Stimulated activated CD4-positive, alpha-beta T cell treated with anti-CD3 and anti-CD28 coated beads, Interleukin-12 subunit alpha, Interleukin-12 subunit beta, amount 100 ng/mL, for 4 hours (primary cell): Measurements from ENCODE around the gene TMEM18.
A peak's percentile ranks its signal among the peaks of the same experiment; 100 is the strongest.
"Not testable (repeated sequence)": the region's sequence is repeated elsewhere in the genome, so short reads cannot be mapped to it uniquely, and the experiment has no call there.

Experiments
- DNase-seq: peaks from one replicate; pipeline ENCODE4 v3.0.0-alpha.2; 2020

Gene TMEM18

DNA sequence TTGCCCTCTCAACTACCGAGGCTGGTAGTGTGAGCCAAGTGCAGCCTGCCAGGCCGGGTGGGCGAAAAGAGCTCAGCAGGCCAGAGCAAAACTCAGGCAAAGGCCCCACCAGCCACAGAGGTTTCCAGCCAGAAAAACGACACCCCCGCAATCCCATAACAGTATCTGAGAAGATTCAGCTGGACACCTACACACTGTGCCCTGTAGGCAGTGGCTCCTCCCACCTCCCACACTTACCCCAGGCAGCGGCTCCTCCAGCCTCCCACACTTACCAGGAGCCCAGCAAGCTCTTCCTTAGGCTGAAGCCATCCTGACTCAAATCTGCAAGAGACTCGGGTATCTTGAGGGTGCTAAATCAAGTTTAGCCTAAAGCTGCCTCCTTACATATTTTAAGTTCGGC is 15.6 kb upstream of the TMEM18 start:
- DNase-seq = no peak

DNA sequence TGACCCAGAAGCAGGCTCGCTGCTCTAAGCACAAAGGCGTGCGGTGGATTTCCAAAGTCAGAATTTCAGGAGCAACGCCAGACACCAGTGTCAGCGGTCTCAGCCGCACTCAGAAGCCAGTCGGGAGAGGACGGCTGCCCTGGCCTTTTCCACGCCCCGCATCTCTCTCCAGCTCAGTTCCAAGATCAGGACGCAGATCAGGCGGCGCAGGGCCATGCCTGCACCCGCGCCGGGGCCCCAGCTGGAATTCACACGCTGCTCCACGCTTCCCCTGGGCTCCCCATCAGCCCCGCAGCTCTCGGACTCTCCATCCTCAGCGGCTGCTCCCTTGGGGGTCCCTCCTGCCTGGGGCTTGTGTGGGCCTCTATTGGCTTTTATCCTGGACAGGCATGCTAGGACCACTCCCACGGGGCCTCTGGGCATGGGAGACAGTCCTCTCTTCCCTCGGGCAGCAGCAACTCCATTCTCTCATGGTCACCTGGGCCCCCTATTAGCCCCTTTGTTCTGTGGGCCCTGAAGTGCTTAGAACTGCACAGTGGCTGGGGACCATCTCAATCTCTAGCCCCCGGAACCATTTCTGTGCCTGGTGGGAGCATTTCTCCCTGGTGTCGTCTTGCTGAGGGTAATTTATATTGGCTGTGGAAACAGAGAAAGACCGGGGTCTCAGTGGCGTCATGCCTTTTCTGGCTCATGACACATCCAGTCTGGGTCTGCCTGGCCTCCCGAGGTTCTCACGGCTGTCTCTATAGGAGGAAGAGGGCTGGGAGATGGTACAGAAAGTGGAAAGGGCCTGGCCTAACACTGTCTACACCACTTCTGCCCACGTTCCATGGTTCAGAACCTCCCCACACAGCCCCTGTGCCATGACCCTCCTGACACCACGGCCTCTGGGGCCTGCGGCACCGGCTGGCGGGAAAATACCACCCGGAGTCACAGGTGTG is 14.9 kb upstream of the TMEM18 start:
- no peak for DNase-seq

GRCh38 chr2:690799-691198 is 13.6 kb upstream of the TMEM18 start:
- DNase-seq = no peak

GRCh38 chr2:689877-690510 is 12.8 kb upstream of the TMEM18 start:
- DNase-seq = no peak

DNA sequence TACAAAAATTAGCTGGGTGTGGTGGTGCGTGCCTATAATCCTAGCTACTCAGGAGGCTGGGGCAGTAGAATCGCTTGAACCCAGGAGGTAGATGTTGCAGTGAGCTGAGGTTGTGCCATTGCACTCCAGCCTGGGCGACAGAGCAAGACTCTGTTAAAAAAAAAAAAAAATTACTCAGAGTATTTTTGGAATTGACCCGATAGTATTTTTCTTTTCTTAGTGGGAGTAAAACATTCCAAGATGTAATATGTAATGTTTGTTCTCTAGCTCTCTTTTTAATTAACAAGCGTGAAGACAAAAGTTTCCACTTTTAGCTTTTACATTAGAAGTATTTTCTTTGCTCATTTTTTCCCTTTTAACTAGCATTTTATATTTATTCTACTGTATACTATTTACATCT is 12.0 kb upstream of the TMEM18 start:
- no peak for DNase-seq

GRCh38 chr2:688504-689076 is 11.4 kb upstream of the TMEM18 start:
- DNase-seq = no peak

- no peak for DNase-seq
Observed at GRCh38 chr2:685421-685820, 8.2 kb upstream of the TMEM18 start.

GRCh38 chr2:684913-685312 is 7.7 kb upstream of the TMEM18 start:
- DNase-seq = not testable (repeated sequence)

- DNase-seq = no peak
Observed at GRCh38 chr2:682226-682625, 5.0 kb upstream of the TMEM18 start.

GRCh38 chr2:681312-681711 is 4.1 kb upstream of the TMEM18 start:
- no peak for DNase-seq

DNA sequence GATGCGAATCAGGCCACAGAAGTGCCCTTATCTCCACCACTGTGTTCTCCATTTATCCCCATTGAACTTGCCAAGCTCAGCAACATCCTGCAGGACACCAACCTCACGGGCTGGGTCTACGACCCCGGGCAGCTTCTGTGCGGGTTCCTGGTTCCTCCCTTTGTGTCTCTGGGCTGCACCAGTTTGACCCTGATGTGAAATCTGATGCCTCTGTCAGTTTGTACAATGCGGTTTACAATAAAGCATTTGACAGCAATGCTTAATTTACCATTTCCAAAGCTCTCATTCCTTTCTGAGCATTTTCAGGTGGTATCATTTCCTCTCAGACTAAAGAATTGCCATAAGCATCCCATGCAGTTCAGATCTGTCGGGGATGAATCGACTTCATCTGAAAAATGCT is 3.3 kb upstream of the TMEM18 start:
- no peak for DNase-seq

DNA sequence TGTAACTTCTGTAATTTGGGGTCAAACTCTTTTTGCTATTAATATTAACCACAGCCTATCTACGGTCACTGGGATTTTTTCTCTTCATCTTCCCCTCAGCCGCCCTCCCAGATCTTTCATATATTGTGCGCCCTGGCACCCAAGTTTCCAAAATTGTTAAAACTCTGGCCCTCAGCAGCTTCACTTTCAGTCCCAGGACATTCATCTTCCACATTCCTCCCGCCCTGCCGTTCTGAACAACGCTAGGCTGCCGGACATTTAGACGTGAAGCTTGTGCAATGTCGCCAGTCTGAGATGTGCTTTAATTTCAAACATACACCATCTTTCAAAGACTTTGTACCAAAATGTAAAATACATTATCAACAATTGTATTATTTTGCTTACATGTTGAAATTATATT is 1.8 kb upstream of the TMEM18 start:
- DNase-seq = no peak

DNA sequence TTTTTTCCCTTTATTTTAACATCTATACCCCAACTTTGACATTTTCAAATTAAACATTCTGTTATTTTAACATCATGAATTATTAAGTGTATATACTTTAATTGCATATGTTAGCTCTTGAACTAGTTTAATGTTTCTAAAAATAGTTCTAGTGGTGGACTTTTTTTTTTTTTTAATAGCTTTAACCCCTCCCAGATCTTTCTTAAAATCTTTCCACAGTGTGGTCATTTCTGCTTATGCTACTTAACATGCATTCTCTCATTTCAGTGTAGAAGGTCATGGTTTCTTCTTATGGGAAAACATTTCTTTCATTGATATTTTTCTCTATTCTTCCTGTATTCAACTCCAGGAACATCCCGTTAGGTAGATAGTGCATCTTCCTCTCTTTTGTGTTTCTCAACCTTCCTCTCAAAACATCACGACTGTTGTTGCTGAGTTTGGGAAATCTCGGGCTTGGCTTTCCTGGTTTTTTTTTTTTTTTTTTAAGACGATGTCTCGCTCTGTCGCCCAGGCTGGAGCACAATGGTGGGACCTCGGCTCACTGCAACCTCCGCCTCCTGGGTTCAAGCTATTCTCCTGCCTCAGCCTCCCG is 849 bp upstream of the TMEM18 start:
- no peak for DNase-seq

- peak; percentile 96 for DNase-seq
Observed at GRCh38 chr2:676647-677055, 555 bp downstream of the TMEM18 start.

GRCh38 chr2:675982-676646 is 1.1 kb downstream of the TMEM18 start:
- peak; percentile 18 for DNase-seq

GRCh38 chr2:675460-675859 is 1.7 kb downstream of the TMEM18 start:
- DNase-seq = no peak

DNA sequence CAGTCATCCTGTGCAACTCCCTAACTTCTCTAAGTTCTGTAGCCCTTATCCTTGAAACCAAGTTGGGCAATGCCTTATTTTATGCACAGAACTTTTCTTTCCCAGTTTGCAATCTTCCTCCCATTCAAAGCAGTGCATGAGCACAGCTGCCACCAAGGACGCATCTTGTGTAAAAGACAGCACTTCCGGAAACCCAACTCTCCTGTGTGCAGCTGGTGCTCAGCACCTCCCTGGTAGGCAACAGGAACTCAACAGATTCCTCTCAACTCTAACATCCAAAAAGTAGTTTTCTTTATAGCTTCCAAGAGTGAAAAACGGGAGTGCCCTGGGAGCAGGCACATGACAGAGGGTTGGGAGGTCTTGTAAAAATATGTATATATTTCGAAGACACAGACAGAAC is 2.2 kb downstream of the TMEM18 start:
- no peak for DNase-seq

- DNase-seq = no peak
Observed at GRCh38 chr2:674321-674985, 2.8 kb downstream of the TMEM18 start.

DNA sequence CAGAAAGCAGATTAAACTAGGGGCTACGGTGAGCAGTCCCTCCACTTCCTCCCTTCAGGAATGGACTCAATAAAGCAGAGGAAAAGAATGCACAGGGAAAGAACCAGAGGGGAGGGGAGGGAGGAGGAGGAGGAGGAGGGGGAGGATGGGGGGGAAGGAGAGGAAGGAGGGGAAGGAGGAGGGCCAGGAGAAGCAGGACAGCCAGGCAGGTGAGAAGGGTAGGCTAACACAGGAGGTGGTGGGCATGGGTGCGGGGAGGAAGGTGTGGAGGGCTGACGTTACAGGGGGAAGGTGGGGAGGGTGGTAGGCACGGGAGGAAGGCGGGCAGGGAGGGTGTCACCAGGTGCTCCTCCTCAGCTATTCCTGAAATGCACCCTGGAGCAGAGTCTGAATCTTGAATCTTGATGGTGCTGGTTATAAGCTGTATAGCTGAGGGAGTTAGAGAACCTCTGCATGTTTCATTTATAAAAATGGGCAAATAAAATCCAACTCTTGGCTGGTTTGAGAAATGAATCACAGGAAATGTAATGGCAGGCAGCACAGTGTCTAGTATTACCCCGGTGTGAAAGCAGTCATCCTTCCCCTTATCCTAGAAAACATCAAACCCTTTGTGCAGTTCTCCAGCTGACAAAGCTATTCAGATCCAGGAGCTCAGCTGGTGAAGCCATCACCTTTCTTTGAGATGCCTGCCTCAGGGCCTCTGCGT is 3.4 kb downstream of the TMEM18 start:
- no peak for DNase-seq

DNA sequence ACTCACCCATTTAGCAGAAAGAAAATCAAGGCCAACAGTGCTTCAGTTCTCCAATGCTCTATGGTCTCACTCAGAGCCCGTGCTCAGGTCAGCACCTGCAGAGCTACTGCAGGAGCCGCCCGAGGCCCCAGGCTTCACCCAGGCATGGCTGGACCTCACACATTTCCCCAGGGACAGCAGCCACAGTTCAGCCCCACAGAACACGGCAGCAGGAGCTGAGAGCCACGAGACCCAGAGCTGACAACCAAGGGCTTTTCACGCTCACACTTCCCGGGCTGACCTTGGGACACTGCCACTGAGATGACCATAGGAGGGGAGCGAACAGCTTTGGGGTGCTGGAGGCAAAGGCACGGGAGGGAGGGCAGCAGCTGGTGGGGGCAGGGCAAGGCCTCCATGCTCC is 4.2 kb downstream of the TMEM18 start:
- DNase-seq = no peak

DNA sequence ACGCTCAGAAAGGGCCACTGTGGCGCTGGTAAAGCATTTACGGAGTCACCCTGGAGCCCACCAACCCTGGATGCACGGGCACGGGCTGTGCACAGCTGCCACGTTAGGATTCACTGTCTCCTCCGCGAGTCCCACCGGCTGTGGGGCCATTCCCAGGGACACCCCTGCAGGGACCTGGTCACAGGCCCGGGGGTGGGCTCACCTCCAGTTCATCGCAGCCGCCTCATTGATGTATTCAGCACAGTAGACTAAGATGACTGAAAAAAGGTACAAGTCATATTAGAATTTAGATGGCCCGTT is 4.7 kb downstream of the TMEM18 start:
- DNase-seq = no peak
